Choroid plexus epithelial cell (primary cell): ENCODE data around the gene MBP.

Source experiments
- DNase-seq: peaks from one replicate; pipeline ENCODE4 v3.0.0-alpha.2; 2010; ENCODE audit warnings: low read depth
- H3K4me3 ChIP-seq: 2 replicates; pipeline ENCODE4 v1.5.1; 2011; ENCODE audit warnings: low read depth, mild to moderate bottlenecking, control low read depth, low read length, moderate library complexity
- CTCF ChIP-seq: conservative IDR thresholded peaks from 2 replicates; pipeline ENCODE4 v1.5.1; 2011; ENCODE audit warnings: low read depth, mild to moderate bottlenecking, control low read depth, inconsistent platforms, low read length, moderate library complexity

MBP gene

GRCh38 chr18:77088963-77089722 is 43.4 kb downstream of the MBP start:
- no peak for DNase-seq
- no peak for TF ChIP-seq CTCF
- H3K4me3 ChIP-seq = no peak overlapping the region

DNA sequence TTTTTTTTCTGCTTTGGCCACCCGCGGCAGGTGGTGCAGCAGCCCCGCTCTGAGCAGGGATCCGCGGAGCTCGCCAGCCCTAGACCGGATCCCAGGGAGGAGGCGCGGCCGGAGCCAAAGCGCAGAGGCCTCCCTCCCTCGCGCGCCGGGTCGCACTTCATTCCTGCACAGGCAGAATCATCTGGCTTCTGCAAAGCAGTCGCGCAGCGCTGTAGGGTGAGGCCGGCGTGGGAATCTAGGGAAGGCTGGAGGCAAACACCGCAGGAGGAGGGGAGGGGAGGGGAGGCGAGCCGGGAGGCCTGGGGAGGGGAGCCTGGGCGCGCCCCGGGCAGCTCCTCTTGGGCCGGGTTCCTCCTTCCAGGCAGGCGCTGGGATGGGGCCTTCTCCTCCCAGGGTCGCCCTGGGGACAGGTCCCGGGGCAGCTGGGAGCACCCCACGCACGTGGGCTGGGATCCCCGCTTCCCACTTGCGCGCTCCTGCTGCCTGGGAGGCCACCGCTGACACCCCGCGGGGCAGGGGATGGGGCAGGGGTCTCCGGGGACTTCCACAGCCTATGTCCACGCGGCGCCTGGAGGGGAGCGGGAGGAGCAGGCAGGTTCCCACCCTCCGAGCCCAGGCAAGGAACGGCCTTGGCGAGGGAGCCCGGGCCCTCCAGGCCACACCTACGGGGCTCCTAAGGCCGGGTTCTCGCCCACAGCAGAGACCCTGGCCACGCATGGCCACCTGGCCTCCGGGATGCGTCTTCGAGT is 45.0 kb downstream of the MBP start:
- TF ChIP-seq CTCF = no peak
- peak; percentile 76 for DNase-seq
- H3K4me3 ChIP-seq = peak overlapping the region; percentile 53

GRCh38 chr18:77086656-77087392 is 45.8 kb downstream of the MBP start:
- DNase-seq = peak; percentile 36
- H3K4me3 ChIP-seq = peak overlapping the region; percentile 53

GRCh38 chr18:77086034-77086433 is 46.5 kb downstream of the MBP start:
- no peak overlapping the region for H3K4me3 ChIP-seq
- TF ChIP-seq CTCF = no peak
- peak; percentile 87 for DNase-seq

More at GRCh38 chr18:77086656-77087392, 45.8 kb downstream of the MBP start:
- TF ChIP-seq CTCF = no peak

- no peak for TF ChIP-seq CTCF
- H3K4me3 ChIP-seq = no peak overlapping the region
- DNase-seq = no peak
Measured at GRCh38 chr18:77084688-77085035, 47.9 kb downstream of the MBP start.

DNA sequence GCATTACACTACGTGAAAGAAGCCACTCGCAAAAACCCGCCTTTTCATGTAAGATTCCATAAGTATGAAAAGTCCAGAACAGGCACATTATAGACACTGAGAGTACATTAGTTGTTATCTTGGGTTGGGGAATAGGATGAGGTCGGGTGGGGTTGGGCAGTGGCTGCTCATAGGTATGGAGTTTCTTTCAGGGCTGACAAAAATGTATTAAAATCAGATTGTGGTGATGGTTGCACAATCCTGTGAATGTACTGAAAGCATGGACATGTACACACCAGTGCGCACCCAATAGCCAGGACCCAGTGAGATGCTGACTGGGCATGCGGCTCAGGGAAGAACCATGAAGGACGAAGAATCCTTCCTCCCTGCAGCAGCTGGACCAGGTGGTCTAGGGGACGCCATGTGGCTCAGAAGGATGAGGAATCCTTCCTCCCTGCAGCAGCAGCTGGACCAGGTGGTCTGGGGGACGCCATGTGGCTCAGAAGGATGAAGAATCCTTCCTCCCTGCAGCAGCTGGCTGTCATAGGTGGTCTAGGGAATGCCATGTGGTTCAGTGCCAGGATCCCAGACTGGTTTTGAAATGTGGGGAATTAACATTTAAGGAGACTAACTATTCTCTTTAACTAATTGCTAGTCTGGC is 50.1 kb downstream of the MBP start:
- no peak for TF ChIP-seq CTCF
- no peak overlapping the region for H3K4me3 ChIP-seq
- DNase-seq = no peak
